GM21447 (cell line): Measurements from ENCODE around the gene AFF3.

ENCODE experiments used
- ATAC-seq: cut with Tn5 transposase; IDR thresholded peaks from one replicate; pipeline ENCODE4 v1.9.1; 2021; ENCODE audit not compliant: unreplicated experiment

AFF3 gene

DNA sequence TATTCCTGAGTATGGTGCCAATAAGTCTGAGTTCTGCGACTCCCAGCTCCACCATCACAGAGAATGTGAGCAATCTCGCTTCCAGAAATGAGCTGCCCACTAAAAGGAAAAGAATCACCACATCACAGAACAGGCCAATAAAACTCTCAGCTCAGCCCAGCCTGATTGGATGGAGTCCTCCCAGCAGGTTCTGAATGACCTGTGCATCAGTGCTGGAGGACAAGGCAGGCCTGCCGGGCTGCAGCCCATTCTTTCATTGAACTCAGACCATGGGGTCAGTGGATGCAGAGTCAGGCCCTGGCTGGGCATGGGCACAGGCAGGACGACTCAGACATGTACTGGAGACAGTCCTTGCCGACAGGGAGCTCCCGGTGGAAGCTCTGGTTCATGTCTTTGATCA is 519.9 kb downstream of the AFF3 start:
- no peak for ATAC-seq

DNA sequence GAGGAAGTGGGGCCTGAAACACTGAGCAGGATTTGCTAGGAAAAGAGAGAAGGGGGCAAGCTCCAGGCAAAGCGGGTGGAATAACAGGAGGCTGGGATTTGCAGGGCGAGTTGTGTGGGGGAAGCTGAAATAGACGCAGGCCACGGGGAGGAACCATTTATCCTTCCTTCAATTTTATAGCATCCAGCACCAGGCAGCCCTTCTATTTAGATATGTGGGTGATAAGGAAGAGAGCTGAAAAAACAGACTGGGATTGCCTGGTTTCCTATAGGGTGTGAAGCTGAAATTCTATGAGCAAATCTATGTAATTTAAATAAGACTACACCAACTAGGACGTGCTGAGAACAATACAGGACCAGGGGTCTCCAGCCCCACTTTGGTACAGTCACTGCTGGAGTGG is 520.6 kb downstream of the AFF3 start:
- no peak for ATAC-seq

DNA sequence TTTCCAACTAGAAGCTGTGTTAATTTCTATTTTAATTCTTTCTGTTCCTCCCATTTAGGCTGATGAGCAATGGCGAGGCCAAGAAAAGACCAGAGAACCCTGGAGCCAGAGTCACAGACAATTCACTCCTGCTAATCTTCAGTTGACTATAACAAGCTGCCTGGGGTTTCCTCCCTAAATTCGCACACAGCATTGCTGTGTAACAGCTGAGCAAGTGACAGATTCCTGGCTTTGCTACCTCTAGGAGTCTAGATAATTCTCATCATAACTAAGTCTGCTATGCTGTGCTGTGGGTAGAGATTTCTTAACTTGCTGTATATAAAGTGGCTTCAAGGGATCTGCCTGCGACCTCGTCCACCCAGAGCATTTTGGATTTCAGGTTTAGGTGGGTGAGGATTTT is 521.3 kb downstream of the AFF3 start:
- ATAC-seq: no peak

DNA sequence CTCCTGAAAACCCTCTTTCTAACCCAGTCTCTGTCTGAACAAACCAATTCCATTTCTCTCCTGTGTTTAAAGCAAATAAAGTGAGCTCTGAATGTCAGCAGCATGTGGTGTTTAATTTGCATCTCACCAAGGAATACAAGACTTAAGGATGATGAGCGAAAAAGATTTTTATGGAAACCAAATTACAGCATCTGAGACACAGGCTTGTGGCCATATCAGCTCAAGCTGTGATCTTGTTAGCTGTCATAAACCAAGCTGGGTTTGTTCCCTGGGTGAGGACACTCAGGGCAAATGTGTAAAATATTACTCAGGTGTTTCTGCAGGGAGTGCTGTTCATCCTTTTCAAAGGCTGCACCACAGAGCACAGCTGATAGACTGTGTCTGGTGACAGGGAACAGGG is 523.2 kb downstream of the AFF3 start:
- no peak for ATAC-seq

DNA sequence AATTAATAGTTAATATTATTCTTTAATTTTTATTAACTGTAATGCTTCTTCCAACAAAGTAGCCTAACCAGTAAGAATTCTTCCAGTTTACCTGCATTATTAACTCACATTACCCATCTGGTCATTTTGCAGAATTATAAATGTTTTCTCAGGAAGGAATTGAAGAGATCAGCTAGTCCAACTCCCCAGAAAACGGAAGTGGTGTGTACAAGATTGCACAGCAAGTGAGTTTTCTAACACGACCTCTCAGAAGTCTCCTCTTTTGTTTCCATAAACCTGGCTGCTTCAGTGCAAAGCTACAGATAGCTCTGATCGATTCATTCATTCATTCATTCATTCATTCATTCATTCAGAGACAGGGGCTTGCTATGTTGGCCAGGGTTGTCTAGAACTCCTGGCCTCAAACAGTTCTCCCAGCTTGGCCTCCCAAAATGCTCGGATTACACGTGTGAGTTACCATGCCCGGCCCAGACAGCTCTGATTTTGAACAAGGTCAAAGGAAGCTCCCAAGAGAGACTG is 523.8 kb downstream of the AFF3 start:
- ATAC-seq: no peak

DNA sequence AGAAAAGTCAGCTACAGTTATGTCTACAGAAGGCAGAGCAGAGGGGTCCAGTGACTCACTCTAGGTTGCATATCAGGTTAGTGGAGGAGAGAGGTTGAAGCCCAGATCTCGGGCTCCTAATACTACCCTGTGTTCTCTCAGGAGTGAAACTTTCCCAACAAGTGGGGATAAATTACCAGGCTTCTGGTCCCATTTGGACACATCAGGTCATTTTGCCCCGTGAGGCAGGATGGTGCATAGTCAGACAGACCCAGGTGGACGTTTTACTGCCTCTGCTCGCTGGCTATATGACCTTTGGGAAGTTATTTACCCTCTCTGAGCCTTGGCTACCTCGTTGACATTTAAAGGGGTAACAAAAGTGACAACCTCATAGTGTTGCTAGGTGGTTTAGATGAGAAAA is 524.6 kb downstream of the AFF3 start:
- ATAC-seq: no peak

DNA sequence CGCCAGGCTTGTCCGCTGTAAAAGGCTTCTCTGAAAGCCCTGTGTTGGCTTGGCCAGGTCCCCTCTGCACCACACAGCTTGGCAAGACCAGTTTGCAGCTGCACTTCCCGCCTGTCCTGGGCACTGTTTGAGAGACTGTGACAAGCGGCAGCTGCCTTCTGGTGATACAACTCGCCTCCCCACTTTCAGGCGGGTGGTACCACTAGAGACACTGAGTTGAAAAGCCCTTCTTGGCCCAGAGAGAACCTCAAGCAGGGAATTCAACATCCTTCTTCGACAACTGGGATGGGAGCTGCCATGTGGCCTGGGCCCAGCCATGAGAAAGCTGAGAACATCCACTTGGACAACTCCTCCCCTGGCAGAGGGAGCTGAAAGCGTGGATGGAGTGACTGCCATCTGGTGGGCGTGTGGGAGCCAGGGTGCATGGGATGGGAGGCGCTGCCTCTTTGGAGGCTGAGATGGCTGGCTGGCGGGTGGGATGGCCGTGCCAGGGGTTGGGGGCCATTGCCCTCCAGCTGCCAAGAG is 527.1 kb downstream of the AFF3 start:
- no peak for ATAC-seq

DNA sequence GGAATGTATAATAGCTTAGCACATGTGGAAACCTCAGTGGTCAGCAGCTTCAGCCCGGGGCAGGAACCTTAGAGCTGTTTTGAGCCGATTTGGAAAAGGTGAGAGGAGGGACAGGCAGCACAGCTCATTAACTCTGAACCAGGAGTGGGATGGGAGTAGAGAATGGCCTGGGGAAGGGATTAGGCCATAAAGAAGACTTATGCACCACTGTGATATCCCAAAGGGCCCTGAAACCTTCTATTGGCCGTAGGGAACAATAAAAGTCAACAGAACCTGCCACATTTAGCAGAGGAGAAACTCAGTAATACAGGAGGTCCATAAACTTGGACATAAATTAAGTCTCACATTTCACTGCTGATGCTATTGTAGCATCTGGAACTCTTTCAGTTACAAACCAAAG is 528.4 kb downstream of the AFF3 start:
- ATAC-seq: no peak

DNA sequence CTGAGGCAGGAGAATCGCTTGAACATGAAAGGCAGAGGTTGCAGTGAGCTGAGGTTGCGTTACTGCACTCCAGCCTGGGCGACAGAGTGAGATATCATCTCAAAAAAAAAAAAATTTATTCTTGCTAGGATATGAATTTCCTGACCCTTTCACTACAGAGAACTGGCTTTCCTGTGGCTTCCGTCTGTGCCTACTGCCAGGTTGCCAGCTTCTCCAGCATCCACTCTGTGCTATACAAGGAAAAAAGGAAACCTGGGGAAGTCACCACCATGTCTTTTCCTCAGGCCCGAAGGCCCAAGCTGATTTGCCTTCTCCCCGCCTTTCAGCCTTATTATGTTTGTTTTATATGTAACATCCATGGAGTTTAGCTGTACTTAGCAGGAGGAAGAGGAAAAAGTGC is 530.6 kb downstream of the AFF3 start:
- no peak for ATAC-seq

DNA sequence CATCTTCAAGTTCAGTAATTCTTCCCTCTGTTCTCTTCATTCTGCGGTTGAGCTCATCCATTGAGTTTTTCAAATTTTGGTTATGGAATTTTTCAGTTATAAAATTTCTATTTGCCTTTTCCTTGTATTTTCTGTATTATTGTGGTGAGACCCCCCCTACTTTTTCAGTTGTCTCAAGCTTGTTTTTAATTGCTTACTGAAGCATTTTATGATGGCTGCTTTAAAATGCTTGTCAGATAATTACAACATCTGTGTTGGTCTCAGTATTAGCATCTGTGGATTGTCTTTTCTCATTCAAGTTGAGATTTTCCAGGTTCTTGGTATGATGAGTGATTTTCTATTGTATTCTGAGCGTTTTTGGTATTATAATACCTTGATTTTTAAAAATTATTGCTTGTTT is 531.4 kb downstream of the AFF3 start:
- no peak for ATAC-seq

DNA sequence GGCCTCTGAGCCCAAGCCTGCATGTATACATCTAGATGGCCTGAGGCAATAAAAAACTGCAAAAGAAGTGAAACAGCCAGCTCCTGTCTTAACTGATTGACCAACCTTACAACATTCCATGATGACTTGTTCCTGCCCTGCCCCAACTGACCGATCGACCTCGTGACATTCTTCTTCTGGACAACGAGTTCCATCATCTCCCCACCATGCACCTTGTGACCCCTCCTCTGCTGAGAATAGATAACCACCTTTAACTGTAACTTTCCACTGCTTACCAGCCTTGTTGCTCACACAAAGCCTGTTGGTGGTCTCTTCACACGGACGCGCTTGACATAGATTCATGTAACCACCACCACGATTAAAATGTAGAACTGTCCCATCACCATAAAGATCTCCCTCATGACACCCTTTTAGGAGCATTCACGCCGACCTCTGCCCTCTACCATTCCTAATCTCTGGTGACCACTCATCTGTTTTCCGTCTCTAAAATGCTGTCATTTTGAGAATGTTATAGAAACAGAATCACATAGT is 532.5 kb downstream of the AFF3 start:
- ATAC-seq: no peak

DNA sequence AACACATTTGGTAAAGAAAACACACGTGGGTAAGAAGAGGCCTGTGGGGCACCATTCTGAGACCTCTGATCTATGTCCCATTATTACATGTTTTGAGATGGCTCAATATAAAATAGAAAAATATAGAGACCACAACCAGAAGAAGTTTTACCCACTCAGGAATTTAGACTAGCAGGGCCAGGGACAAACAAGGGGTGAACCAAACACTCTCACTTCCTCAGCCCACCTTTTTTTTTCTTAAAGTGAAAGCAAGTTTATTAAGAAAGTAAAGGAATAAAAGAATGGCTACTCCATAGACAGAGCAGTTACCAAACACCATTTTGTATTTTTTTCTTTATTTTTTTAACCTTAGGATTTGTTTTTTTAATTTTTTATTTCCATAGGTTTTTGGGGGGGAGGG is 533.5 kb downstream of the AFF3 start:
- ATAC-seq: no peak

DNA sequence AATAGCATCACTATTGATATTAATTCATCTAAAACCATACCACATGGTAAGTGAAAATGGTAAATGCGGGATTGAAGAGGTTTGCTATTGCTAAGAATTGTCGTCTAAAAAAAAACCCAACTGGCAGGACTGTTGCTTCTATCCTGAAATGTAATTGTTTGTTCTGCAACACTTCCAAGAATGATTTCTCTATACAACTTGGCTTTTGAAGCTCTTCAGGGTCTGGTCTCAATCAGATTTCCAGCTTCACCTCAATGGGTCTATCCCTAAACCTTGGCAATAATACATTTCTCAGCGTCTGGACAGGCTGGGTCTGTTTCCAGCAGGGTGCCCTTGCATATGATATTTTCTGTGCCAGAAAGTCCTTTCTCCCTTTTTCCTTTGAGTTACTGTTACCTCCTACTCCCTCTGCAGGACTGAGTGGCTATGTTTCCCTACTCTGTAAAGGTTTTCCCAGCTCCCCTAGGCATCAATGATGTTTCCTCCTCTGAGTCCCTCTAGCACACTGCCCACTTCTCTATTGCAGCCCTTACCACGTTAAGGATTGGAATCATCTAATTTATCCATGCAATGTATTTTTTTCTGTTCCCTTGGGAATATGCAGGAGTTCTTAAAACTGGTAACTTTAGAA is 534.4 kb downstream of the AFF3 start:
- no peak for ATAC-seq

DNA sequence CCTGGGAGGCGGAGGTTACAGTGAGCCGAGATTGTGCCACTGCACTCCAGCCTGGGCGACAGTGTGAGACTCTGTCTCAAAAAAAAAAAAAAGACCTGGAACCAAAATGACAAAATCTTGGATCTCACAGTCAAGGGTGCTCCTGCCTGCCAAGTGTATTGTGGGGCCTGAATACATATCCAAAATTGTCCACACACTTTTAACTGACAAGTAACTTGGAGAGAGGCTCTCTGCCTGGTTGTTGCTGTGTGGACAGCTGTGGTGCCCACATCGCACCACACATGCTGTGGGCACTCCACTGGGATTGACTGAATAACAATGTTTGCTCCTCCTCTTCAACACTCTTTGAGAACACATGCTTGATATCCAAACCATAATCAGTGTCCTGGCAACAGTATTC is 534.9 kb downstream of the AFF3 start:
- ATAC-seq: no peak

DNA sequence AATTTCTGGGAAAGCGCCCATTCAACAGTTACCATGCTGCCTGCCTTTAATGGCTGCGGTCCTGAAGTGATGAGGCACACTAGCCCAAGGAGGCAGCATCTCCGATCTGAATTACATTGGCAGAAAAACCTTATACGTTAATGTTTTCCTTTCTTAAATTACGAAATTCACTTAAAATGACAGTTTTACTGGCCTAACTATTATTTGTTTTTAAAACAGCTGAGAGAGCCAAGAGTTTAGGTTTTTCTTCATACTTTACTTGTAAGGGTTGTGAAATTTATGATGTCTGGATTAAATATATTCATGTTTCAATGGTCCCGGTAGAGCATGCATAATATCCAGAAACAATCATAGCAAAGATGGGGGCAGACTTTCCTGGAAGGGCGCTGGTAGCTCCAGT is 537.4 kb downstream of the AFF3 start:
- ATAC-seq: no peak

DNA sequence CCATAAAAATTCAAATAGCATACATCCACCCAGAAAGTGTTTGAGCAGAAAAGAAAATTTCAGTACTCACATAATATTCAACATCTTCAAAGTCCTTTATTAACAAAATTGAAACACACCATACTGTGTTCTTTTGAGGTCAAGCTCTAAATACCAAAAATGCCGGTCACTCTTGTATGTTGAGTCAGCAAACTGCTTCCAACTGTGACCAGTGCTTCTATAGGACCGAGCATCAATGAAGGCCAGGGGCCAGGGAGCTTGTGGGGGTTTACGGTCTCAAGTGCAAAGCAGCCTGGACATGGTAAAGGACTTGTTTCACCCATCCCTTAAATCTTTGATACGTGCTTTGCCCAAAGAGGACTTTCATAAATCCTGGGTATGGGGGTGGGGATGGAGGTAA is 539.9 kb downstream of the AFF3 start:
- no peak for ATAC-seq

DNA sequence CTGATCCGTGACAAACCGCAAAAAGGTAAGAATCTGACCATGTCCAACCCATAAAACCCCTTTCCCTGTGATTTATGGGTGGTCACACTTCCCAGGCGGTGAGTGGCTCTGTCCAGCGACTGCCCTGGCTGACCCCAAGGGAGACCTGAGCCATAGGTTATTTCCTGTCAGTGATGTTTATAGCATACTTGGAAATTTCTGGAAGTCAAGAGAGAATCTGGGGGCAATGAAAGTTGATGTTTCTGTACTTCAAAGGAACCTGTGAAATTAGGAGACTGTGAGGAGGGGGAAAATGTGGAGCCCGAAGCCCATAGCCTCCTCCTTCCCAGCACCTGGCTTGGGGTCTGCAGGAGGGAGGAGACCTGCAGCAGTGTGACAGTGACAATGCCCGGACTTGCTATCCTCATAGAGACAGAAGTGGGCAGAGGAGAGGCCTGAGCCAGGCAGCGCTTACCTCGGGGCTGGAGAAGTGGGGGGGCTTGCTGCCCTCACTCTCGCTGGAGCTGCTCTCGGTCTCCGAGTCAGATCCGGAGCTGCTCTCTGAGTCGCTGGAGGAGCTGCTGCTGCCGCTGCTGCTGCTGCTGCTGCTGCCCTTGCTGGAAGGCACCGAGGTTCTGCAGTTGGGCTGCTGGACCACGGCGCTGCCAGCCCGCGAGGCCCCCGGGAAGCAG is 541.3 kb downstream of the AFF3 start:
- ATAC-seq: no peak

DNA sequence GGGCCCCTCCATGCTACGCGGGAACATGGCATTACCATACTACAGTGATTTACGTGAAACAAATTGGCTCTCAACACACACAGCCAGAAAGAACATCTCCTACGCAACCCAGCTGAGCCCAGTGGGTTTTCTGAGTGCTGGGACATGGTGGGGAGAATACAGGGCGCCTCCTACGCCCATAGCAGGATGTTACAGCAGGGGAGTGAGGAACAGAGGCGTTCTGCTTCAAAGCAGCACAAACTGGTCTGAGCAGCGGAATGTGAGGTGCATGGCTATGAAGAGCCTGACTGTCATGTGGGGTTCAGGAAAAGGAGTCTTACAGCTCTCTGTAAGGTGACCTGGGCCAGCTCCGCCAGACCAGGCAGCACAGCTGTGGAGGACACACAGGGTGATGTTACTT is 543.9 kb downstream of the AFF3 start:
- no peak for ATAC-seq

DNA sequence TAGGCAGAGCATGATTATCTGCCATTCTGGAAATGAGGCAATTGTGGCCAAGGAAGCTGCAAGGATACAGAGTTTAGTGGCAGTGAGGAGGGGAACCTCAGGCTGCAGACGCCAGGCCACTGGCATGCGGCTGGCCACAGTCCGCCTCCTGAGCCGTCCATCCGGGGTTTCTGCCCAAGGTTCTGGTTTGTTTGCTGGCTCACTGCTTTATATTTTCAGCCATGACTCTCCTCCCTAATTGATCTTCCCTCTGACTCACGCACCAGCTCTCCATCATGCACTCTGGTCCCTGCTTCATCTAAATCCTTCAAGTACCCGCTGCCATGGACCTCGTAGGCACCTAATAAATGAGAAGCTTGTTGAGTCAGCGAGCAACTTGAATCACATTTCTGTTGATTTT is 544.8 kb downstream of the AFF3 start:
- no peak for ATAC-seq

DNA sequence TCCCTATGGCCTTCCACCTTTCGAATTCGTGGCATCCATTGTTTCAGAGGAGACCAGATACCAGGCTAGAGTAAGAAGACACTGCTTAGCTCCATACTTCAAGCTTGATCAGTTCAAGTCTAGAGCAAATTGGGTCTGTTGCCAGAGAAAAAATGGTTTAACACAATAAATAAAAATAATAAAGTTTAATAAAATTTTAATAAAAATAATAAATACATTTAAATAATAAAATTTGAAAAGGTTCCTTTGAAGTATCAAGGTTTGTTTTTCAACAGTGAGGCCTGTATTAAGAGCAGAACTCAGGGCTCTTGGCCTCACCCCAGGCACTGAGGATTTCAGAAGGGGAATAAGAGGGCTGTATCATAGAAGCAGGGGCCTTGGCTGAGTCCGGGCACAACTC is 547.0 kb downstream of the AFF3 start:
- no peak for ATAC-seq

DNA sequence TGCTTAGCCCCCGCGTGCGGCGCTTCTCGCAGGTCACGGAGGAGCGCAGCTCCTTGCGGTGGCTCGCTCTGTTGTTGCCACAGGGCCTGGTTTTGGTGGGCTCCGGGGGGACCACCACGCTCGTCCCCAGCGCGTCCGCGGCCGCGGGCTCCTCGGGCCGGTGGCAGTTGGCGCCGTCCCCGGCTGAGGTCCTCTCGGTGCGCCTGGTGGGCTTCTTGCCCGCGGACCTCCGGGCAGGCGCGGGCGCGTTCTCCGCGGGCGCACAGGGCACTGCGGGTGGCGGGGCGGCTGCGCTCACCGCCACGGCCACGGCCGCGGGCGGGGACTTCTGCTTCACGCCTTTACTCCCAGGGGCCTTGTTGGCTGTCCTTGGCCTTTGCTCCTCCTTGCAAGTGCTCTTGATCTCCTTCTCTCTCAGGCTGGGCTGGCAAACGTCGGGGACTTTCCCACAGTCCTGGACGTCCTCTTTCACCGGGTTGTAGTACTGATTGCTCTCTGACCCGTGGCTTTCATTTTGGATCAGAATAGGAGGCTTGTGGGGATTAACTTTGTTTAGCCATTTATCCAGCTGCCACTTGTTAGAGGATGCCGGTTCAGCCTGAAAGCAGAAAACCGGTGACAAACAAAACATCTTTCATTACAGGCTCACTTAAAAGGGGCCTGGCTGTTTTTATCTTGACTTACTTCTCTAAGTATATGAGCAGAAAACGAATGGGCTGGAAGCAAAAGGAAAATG is 548.5 kb downstream of the AFF3 start:
- no peak for ATAC-seq

DNA sequence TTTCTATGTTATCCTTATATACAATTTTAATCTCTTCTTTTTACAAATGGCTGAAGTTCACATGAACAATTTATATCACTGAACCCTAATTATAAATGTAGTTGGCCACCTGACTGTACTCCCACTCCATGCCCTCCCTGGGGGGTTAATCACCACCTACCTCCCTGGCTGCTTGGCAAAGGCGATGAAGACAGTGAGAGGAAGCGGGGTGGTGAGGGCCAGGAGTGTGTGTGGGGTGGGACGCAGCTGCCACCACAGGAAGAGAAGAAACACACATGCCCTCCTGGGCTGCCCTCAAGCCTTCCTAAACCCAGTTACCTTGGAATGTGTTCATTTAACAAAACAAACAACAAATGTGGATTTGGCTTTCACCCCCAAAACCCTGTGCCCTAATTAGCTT is 565.6 kb downstream of the AFF3 start:
- ATAC-seq: no peak
